GM12878 (cell line): ENCODE measurements around the gene ZNF443. TPM values are rescaled to one million over a fixed set of nuclear protein-coding genes. Genes with fewer than 3 reads are reported as not detected.

Experiments
- ATAC-seq: fragments of 200-7000 bp; cut with Tn5 transposase; 3 replicates; pipeline ENCODE4 v1.9.1; 2020; ENCODE audit warnings: mild to moderate bottlenecking, moderate library complexity
- BruUV-seq: library from RNA; stranded (reverse); fragments of 400-500 nt; replicated peaks from 2 replicates; lab custom pipeline; 2021; lab: Mats Ljungman, UMichigan
- CTCF ChIA-PET: fragments of 300-600 bp; sonication (Branson Sonifier 250); formaldehyde crosslinking; extraction: SDS; loops from one replicate; lab custom pipeline; 2021; ENCODE audit warnings: inconsistent platforms; lab: Yijun Ruan, JAX
- POLR2A ChIA-PET: fragments of 350-600 bp; formaldehyde crosslinking; extraction: SDS; loops from one replicate; lab custom pipeline; 2021; ENCODE audit warnings: inconsistent platforms; lab: Charles Lee
- RAD21 ChIA-PET: fragments of 300-600 bp; sonication (Branson Sonifier 250); formaldehyde crosslinking; loops from one replicate; lab custom pipeline; 2023; ENCODE audit warnings: antibody characterized with exemption; ENCODE audit not compliant: unreplicated experiment; lab: Charles Lee
- SMC1A ChIA-PET: fragments of 300-600 bp; sonication (Branson Sonifier 250); formaldehyde crosslinking; loops from one replicate; lab custom pipeline; 2023; ENCODE audit not compliant: unreplicated experiment, uncharacterized antibody; lab: Charles Lee
- DNase-seq: peaks from one replicate; pipeline ENCODE4 v3.0.0-alpha.2; 2011; ENCODE audit warnings: low read depth, low spot score
- FAIRE-seq: peaks from 3 replicates; lab custom pipeline; 2011; peaks lifted over from hg19 to GRCh38; lab: Jason Lieb, UNC
- H2AFZ ChIP-seq: 2 replicates; pipeline ENCODE4 v1.6.0; 2011; ENCODE audit warnings: low read depth, low read length, control low read depth; ENCODE audit not compliant: control insufficient read depth
- H3K27ac ChIP-seq: 2 replicates; pipeline ENCODE4 v1.5.1; 2011; ENCODE audit warnings: control low read depth; ENCODE audit not compliant: control insufficient read depth, insufficient read depth
- H3K27me3 ChIP-seq, 2 experiments: replicated peaks in 1 of 2; 2 replicates each; pipeline versions ENCODE4 v1.6.0 to v1.6.1; 2011; ENCODE audit warnings: low read length in 1 of 2; ENCODE audit not compliant: control insufficient read depth in 2 of 2, insufficient read depth in 2 of 2
- H3K36me3 ChIP-seq, 2 experiments: 2 replicates each; pipeline ENCODE4 v1.5.1; 2011; ENCODE audit warnings: low read length in 1 of 2; ENCODE audit not compliant: control insufficient read depth in 2 of 2, insufficient read depth in 2 of 2
- H3K4me1 ChIP-seq: 2 replicates; pipeline ENCODE4 v1.6.1; 2011; ENCODE audit warnings: mild to moderate bottlenecking, low read length, moderate library complexity, mixed read lengths; ENCODE audit not compliant: control insufficient read depth, insufficient read depth
- H3K4me2 ChIP-seq: 2 replicates; pipeline ENCODE4 v1.6.0; 2011; ENCODE audit warnings: control low read depth; ENCODE audit not compliant: control insufficient read depth, insufficient read depth
- H3K4me3 ChIP-seq: fragments of 200-600 bp; sonication (generic); 2 replicates; pipeline ENCODE4 v1.5.1; 2016
- H3K79me2 ChIP-seq: 2 replicates; pipeline ENCODE4 v1.6.0; 2011; ENCODE audit warnings: low read length; ENCODE audit not compliant: control insufficient read depth, insufficient read depth
- H3K9ac ChIP-seq: 2 replicates; pipeline ENCODE4 v1.8.0; 2011; ENCODE audit warnings: low read length, control low read depth, mixed read lengths; ENCODE audit not compliant: control insufficient read depth, insufficient read depth
- H3K9me3 ChIP-seq: replicated peaks from 3 replicates; pipeline ENCODE4 v1.5.1; 2011; ENCODE audit warnings: mild to moderate bottlenecking, low read length; ENCODE audit not compliant: control insufficient read depth, insufficient read depth
- H4K20me1 ChIP-seq: 2 replicates; pipeline ENCODE4 v1.6.0; 2011; ENCODE audit not compliant: control insufficient read depth, insufficient read depth
- BACH1 ChIP-seq: fragments of 450-650 bp; IDR thresholded peaks from 2 replicates; pipeline ENCODE4 v1.6.1; 2017; ENCODE audit warnings: mild to moderate bottlenecking, borderline replicate concordance
- CHD4 ChIP-seq: fragments of 200-600 bp; sonication (generic); IDR thresholded peaks from 2 replicates; pipeline ENCODE4 v1.6.1; 2016; ENCODE audit warnings: mild to moderate bottlenecking
- E4F1 ChIP-seq: fragments of 450-650 bp; IDR thresholded peaks from 2 replicates; pipeline ENCODE4 v1.6.1; 2018; ENCODE audit warnings: borderline replicate concordance, mild to moderate bottlenecking; ENCODE audit not compliant: partially characterized antibody
- FOXK2 ChIP-seq: fragments of 450-650 bp; IDR thresholded peaks from 2 replicates; pipeline ENCODE4 v1.6.1; 2017; ENCODE audit warnings: mild to moderate bottlenecking, moderate library complexity
- HDGF ChIP-seq: fragments of 450-650 bp; IDR thresholded peaks from 2 replicates; pipeline ENCODE4 v1.6.1; 2016; ENCODE audit warnings: antibody characterized with exemption
- MAX ChIP-seq: IDR thresholded peaks from 2 replicates; pipeline ENCODE4 v1.6.1; 2012; ENCODE audit warnings: low read depth, low read length, improper control_type of control experiment
- MLLT1 ChIP-seq: fragments of 450-650 bp; IDR thresholded peaks from 2 replicates; pipeline ENCODE4 v1.6.1; 2016; ENCODE audit warnings: mild to moderate bottlenecking
- POLR2AphosphoS5 ChIP-seq: IDR thresholded peaks from 2 replicates; pipeline ENCODE4 v1.6.1; 2011; ENCODE audit warnings: mild to moderate bottlenecking, low read length, inconsistent platforms
- PRDM15 ChIP-seq: fragments of 450-650 bp; formaldehyde crosslinking; IDR thresholded peaks from 2 replicates; pipeline ENCODE4 v1.4.0; 2020; ENCODE audit warnings: mild to moderate bottlenecking, moderate library complexity
- SRF ChIP-seq, 2 experiments: IDR thresholded peaks; 2 replicates each; pipeline ENCODE4 v1.6.1; 2011; ENCODE audit warnings: low read depth in 2 of 2, low read length in 2 of 2, mild to moderate bottlenecking in 1 of 2, moderate library complexity in 1 of 2
- ZBTB4 ChIP-seq: fragments of 450-650 bp; formaldehyde crosslinking; IDR thresholded peaks from 2 replicates; pipeline ENCODE4 v1.4.0; 2022; ENCODE audit warnings: mild to moderate bottlenecking, moderate library complexity
- ZZZ3 ChIP-seq: IDR thresholded peaks from 2 replicates; pipeline ENCODE4 v1.6.1; 2011; ENCODE audit warnings: low read depth; ENCODE audit not compliant: control insufficient read depth, insufficient read length
- WGBS: methylation state at CpG from one replicate; pipeline ENCODE4 v1.1.6; 2016; ENCODE audit warnings: low lambda C conversion rate; ENCODE audit not compliant: insufficient replicate concordance, insufficient coverage; ENCODE audit errors: missing lambda C conversion rate; 5-methylcytosine and 5-hydroxymethylcytosine counted together
- in situ Hi-C: fragments of 300-500 bp; cut with MboI; formaldehyde crosslinking; loops from 9 replicates; pipeline ENCODE4 v1.14.3; 2018; ENCODE audit warnings: mixed read lengths
- intact Hi-C: fragments of 100-400 bp; cut with micrococcal nuclease; formaldehyde crosslinking; loops from one replicate; pipeline ENCODE4 v1.14.2; 2022; ENCODE audit not compliant: unreplicated experiment
- polyA plus RNA-seq, 11 experiments: library from polyadenylated mRNA; depleted of rRNA in 4 of 11; unstranded in 6 of 11; stranded (reverse) in 5 of 11; fragments of >200 nt; fragmentation: Nextera tagmentation in 4 of 11; fragmentation: Illumina TruSeq in 1 of 11; extraction: Ambion mirVana in 4 of 11; extraction: Trizol in 1 of 11; gene quantifications; 1 replicate in 1 of 11; 2 replicates in 10 of 11; pipeline versions ENCODE4 v1.2.1 to v1.2.3, GENCODE V29; 2011 to 2016; ENCODE audit warnings: inconsistent platforms in 2 of 11, missing spikeins in 2 of 11, low read depth in 1 of 11
- total RNA-seq, 4 experiments: library from RNA; depleted of rRNA in 3 of 4; stranded (reverse); fragments of >200 nt in 3 of 4; fragmentation: Illumina TruSeq in 1 of 4; extraction: Trizol in 1 of 4; gene quantifications; 2 replicates each; pipeline versions ENCODE4 v1.2.1 to v1.2.3, GENCODE V29; 2013 to 2021

Gene ZNF443
- total and polyA plus RNA-seq, 10 of the 15 experiments (the other 5 are each of a cell fraction or from before 2014, with no cell fraction given): 2.1 to 9.1 (median 3.9) TPM

GRCh38 chr19:12450844-12451243, 10.0 kb upstream of the ZNF443 start (continued):
- no peak for TF ChIP-seq MLLT1

GRCh38 chr19:12448808-12449207, 8.0 kb upstream of the ZNF443 start:
- H3K4me3 ChIP-seq: no peak overlapping the region
- FAIRE-seq (no peak), DNase-seq (no peak), ATAC-seq (no peak)
- SMC1A ChIA-PET: no interaction called here
- H3K4me2 ChIP-seq: no peak overlapping the region
- peaks cover 8% of the 10 kb centered on the region for H3K9me3 ChIP-seq
- in situ Hi-C loops: no loop called here
- POLR2A ChIA-PET: no interaction called here
- BruUV-seq: no TSS peak
- RAD21 ChIA-PET: no interaction called here
- no peak overlapping the region for H2AFZ ChIP-seq
- H4K20me1 ChIP-seq: no peaks in the 10 kb centered on the region
- no peak overlapping the region for H3K27ac ChIP-seq
- CTCF ChIA-PET: no interaction called here
- no peaks in the 10 kb centered on the region for H3K79me2 ChIP-seq
- H3K9ac ChIP-seq: no peak overlapping the region
- WGBS: 50% methylated on average over 2 of the region's 2 CpGs
- no peaks in the 10 kb centered on the region for H3K36me3 ChIP-seq
- no peaks in the 10 kb centered on the region for H3K4me1 ChIP-seq
- no peaks in the 10 kb centered on the region for H3K27me3 ChIP-seq
- intact Hi-C loops: no loop called here
- TF ChIP-seq PRDM15 (CRISPR knock-in tag) (no peak), POLR2AphosphoS5 (no peak), BACH1 (no peak), E4F1 (no peak), MAX (no peak), FOXK2 (no peak), ZBTB4 (CRISPR knock-in tag) (no peak), ZZZ3 (no peak), HDGF (no peak), SRF (IDR thresholded peaks at IDR 0.05; ENCODE audit: low read depth in 2 of 2, low read length in 2 of 2) (no peak), CHD4 (no peak)
